Loucy (cell line): ENCODE measurements around the gene TUFT1.
"Not testable (repeated sequence)": the region's sequence is repeated elsewhere in the genome, so short reads cannot be mapped to it uniquely, and the experiment has no call there.

Source experiments
- CTCF ChIP-seq: fragments of 200-600 bp; sonication (generic); conservative IDR thresholded peaks from 2 replicates; pipeline ENCODE4 v1.5.1; 2014; ENCODE audit warnings: mild to moderate bottlenecking, antibody characterized with exemption, low read length
- EZH2phosphoT487 ChIP-seq: fragments of 200-600 bp; IDR thresholded peaks from 2 replicates; pipeline ENCODE4 v1.6.1; 2018; ENCODE audit warnings: antibody characterized with exemption, mild to moderate bottlenecking, moderate library complexity, borderline replicate concordance

- not testable (repeated sequence) for TF ChIP-seq CTCF, EZH2phosphoT487
Measured at GRCh38 chr1:151522427-151522826, 17.7 kb upstream of the TUFT1 start.
